Measurements from ENCODE around the gene VILL. TPM values are rescaled to one million over a fixed set of nuclear protein-coding genes. Genes with fewer than 3 reads are reported as not detected.
"Not testable (repeated sequence)": the region's sequence is repeated elsewhere in the genome, so short reads cannot be mapped to it uniquely, and the experiment has no call there.

Gene VILL
- polyA plus RNA-seq, 1 donor: 9.9 TPM

DNA sequence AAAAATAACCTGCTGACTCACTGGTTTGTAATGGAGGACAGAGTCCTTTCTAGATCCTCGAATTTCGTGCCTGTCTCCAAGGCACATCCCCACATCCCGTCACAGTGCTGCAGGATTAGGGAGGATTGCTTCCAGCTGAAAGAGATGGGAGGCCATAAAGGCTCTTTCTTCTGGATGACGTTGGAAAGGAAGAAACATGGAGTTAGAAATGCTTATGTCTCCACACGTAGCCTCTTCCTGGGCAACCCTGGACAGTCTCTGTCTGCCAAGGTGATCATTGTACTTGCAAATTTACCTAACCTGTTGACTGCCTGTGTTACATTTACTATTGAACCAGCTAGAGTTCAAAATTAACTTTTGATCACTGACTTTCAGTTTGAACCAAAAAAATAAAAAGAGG, 27.6 kb upstream of the VILL start:
- no peak for DNase-seq

DNA sequence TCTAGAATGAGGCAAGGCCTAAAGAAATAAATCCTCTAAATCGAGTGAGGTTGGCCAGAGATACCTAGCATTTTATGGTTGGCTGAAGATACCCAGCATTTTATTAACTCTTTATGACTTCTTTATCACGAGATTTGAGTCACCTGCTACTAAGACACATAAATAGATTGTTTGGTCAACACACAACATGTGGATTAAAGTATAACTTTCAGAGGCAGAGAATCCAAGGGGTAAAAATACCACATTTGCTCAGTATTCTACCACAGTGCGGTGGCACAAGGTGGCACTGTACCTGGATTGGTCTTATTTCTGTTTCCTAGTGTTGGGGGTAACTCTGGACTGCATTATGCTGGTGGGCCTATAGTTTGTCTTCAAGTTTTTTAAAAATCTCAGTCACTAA, 27.0 kb upstream of the VILL start:
- DNase-seq: no peak

DNA sequence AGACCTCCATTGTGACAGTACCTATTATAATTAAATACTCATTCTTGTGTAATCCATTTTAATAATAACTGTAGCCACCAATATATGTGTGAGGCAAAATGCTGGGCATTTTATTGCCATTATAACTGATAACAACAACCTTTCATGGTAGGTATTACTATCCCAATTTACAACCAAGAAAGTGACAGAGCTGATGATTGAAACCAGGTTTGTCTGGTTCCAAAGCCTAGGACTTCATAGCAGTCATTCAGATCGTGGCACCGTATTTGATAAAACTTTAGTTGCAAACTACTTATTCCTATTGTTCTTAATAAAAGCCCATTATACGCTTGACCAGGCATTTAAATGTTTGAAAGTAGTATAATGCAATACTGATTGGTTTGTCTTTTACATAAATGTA, 26.4 kb upstream of the VILL start:
- no peak for DNase-seq

DNA sequence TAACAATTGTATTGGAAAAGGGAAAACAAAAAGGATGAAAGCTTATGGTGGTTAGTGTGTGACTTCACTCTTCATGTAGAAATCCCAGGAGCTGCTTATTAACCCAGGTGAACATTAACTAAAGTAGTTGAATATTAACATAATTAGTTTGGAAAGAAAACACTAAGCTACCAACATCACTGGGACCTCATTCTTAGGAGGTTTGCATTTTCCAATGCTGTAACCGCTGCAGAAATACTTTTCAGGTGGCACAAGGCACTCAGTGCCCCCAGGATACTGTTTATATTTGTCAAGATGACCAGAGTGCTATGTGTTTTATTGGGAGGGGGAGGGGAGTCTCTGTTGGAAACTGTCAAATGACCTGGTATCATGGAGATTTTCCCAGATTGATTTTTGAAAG, 25.9 kb upstream of the VILL start:
- DNase-seq: peak; percentile 78

DNA sequence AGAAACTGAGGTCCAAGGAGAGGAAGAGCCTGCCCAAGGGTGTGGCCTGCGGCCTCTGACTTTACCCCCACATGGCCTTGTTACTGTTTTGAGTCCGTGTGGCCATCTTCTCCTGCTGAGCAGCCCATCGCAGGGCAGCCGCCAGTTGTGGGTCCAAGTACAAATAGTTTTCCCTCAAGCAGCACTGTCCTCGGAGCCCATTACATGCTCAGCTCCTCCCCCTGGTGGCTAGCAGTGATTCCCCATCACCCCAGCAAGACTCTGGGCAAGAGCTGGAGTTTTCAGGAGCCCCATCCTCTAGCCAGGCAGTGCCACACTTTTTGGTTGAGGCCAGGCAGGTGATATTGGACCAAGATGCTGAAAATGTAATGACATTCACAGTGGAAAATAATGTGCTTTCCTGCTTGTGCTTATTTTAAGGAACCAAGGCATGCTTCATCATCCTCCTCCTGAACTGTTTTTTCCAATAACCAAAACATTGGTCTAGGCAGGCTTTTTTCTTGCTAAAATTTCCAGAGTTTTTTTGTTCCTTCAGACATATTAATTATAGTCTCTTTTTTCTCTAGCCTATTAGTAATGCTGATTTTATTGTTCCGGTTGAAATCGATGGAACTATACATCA, 23.2 kb upstream of the VILL start:
- no peak for DNase-seq

DNA sequence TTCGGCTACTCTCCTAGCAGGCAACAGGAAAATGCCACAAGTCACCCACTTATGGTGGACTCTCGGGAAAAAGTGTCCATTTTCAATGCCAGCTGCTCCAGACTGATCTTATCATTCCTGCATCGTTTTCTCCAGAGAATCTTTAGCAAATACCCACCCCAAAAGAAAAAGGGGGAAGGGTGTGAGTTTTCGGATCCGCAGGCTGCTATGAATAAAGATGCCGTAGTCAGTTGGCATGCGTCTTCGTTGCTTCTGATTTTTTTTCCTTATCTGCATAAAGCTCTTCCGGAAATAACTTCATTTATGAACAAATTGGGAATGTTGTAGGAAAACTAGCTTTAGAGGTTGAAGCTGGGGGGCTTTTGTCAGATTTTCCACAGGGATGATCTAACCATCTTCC, 22.4 kb upstream of the VILL start:
- DNase-seq: no peak

DNA sequence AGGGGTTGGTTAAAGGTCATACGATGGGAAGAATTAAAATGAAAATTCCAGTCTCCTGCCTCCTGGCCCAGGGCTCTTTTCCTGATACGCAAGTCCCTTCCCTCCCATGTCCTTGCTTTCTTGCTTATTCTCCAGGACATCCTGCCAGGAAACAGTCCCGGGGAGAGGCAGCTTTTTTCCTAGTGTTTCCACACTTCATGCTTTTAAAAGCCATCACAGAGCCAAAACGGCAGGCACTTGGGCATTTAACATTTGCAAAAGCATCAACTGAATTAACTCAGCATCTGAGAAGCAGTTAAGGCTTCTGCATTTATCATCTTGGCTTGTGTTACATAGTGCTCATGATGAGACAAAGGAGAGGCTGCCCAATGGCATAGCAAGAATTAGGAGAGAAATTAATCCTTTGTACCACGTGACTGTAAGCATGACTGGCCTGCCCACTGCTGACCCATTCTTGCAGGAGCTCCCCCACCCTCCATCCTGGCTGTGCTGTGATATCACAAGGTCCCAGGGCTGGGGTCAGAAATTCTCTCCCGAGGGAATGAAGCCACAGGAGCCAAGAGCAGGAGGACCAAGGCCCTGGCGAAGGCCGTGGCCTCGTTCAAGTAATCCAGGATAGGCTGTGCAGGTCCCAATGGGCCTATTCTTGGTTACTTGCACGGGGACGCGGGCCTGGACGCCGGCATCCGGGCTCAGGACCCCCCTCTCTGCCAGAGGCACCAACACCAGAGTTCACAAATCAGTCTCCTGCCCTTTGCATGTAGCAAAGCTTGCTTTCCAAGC, 21.6 kb upstream of the VILL start:
- DNase-seq: no peak

DNA sequence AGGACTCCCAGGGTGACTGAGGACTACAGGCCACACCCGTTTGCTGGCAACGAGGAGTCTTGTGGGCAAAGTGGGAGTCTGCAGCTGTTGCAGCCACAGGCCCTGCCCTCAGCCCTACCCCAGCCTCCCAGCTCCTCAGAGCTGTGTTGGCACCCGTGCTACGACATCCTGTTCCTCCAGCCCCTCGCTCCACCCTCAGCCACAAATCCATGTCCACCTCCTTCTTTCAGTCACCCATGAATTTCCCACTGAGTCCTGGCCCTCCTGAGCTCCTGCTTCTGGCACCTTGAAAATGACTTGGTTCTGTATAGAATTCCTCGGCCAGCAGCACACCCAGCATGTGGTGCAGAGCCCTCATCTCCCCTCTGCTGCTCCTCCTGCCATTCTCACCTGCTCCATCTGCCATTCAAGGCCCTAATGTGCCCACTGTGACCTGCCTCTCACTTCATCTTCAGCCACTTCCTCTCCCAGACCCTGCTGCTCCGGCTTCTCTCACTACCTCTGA, 20.9 kb upstream of the VILL start:
- no peak for DNase-seq

DNA sequence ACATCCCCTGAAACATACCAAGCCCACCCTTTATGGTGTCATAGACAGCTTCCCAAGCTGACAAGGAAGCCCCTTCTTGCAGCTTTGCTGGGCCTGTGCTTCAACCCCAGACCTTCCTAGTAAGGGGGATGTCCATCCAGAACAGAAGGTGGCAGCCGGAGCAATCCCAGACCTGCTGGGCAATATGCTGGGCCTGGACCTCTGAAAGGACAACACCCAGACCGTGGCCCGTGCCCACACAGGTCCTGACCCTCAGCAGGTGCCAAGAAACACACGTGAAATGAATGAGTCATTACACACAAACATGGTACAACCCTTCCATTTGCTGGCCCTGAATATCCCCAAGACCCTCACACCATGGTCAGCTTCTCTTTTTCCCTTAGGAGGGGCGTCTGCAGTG, 19.8 kb upstream of the VILL start:
- DNase-seq: no peak

DNA sequence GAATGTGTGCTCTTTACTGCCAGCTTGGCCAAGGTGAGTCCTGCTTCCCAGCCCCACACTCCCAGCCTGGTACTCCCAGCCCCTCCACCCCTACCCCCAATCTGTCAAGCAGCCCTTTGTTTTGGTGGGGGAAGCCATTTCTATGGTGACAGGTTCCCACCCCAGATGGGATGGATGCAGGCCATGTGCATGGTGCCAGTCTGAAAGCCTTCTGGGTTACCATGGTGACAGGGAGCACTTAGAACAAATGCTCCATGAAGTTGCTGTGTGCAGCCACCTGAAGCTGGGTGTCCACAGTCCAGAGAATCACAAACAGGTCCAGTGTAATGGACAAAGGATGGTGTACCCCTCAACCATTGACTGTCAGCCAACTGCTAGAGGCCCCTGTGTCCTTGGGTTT, 19.1 kb upstream of the VILL start:
- no peak for DNase-seq

DNA sequence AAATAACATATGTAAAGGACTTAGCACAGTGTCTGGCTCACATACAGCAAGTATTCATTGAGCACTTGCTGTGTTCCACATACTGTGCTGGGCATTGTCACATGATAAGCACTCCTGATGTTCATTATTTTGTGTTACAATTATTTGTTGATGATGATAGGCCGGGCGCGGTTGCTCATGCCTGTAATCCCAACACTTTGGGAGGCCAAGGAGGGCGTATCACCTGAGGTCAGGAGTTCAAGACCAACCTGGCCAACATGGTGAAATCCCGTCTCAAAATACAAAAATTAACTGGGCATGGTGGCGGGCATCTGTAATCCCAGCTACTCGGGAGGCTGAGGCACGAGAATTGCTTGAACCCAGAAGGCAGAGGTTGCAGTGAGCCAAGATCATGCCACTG, 18.5 kb upstream of the VILL start:
- DNase-seq: not testable (repeated sequence)

DNA sequence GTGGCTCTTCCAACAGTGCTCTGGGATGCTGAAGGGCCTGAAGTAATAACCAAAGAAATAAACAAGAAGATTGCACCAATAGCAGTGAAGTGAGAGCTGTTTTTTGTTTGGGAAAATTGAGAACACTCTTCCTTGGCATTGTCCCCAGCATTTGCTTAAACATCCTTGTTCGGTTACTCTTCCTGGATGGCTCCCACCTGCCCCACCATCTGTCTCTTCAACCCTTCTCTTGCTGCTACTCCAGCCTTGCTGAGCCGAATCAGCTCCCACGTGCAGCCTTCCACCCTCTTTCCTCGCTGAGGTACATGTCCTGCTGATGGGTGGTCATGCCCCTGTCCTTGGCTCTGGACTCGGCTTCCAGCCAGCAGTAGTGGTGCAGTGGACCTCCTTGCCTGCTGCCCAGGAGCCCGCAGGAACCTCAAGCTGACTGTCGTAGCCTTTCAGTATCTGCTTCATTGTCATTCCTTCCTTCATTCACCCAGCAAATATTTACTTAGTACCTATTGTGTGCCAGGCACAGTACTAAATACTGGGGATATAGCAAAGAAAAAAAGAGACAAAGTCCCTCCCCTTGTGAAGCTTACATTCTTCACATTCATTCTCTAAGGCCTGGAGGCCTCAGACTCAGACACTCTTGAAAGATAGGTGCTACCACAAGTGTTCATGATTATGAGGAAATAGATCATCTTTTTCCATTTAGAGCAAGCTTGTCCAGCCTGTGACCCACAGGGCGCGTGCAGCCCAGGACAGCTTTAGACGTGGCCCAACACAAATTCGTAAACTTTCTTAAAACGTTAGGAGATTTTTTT, 17.1 kb upstream of the VILL start:
- no peak for DNase-seq

DNA sequence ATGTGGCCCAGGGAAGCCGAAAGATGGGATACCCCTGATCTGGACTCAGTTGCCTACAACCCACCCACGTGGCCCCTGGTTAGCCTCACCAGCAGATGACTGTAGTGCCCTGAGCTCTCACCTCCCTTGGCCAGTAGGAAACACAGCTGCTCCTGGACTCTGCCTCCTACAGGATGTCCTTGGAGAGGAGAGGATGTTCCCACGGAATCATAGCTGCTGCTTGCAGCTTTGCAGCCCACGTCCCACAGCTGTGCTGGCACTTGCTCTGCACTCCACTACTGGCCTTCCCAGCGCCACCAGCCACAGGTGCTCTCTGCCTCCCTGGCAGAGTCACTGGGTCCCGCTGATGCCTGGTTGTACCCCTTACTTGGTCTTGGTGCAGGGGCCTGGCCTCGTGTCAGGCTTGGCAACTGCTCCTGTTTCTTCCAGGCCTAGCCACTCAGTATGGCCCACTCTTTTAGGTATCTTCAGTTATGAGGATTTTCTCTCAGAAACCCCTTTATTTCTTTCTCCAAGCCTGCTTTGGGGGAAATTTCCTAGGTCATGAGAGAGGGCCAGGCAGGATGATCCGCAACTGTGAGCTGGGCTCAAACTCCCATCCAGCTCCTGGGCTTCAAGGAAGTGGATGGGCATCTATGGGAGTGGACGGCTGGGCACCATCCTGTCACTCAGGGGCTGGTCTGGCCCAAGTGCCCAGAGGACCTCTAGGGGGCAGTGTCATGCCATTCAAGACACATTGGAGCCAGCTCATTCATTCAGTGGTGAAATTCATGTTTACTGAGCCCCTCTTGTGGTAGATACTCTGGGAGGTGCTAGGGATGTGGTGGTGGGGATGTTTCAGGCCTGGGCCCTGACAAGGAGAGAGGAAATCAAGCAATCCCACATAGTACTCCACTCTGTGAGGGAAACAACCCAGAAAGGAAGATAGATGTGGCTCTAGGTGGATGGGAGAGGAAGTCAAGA, 16.2 kb upstream of the VILL start:
- DNase-seq: no peak

DNA sequence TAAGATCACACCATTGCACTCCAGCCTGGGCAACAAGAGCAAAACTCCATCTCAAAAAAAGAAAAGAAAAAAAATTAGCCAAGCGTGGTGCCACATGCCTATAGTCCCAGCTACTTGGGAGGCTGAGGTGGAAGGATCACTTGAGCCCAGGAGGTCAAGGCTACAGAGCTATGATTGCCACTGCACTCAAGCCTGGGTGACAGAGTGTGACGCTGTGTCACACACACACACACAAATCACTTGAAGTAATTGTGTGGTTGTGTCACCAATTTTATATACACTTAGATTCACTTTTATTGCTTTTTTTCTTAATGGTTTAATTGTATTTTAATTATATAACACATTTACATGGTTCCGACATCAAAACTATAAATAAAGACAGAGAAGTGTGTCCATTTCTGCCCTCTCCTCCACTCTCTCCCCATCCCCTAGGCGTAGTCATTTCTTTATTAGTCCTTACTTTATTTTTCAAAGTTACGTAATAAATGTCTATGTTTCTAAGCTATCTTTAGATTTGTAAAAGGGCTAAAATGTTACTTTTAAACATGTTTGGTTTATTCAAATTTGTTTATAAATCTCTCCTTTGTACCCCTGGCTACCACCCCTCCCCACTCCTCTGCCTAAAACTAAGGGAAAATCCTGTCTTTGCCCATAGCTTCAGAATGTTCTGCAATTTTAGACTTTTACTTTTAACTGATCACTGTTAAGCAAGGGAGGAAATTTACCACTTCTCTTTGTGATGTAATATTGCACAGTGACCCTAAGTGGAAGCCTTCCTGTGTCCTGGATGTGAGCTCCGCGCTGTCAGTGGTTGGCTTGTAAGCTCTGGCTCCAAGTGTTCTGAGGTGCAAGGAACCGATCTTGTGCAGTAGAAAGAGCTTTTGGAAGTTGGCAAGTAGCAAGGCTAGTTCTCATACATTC, 10.8 kb upstream of the VILL start:
- DNase-seq: no peak

DNA sequence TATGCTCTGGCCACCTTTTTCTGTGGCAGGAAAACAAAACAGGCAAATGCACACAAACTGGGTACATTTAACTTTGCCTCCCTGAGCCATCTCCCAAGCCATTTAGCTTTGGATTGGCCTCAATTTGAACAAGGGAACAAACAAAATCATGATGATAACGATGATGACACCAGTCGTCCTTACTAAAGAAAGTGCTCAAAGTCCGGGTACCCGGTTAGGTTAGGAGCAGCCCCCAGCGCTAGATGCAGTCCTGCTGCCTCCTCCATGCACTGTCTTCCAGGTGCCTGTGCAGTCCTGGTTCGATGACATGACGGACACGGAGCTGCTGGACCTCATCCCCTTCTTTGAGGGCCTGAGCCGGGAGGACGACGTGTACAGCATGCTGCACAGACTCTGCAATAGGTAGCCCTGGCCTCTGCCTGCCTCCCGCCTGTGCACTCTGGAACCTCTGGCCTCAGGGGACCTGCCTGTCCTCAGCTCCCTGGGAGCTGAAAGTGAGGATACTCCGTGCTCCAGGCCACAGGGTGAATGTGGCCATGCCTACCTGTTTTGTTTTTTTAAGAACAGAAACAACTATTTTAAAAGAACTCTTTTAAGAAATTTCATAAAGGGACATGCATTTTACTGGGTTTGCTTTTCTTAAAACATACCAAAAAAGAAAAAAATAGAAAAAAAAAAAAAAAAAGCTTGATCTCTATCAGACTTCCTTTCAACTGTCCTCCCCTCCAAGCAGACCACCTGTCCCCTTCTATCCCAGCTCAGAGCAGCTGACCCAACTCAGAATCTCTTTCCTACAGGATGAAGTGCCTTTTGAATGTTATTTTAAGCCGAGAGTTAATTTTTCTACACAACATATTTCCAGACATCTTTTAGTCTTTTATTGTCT, 9.9 kb upstream of the VILL start:
- no peak for DNase-seq

DNA sequence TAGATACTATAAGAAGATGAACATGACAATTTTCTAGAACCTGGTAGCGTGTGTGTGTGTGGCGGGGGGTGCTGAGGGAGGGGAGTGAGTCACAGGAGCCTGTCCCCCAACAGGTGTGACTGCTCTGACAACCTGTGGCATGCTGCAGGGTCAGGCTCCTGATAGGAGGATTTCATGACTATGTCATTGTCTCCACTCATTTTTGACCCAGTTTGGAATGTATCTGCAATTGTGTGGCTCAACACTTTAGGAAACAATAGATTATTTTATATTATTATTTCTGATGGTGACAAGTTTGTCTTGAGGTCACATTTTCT, 9.3 kb upstream of the VILL start:
- DNase-seq: no peak

DNA sequence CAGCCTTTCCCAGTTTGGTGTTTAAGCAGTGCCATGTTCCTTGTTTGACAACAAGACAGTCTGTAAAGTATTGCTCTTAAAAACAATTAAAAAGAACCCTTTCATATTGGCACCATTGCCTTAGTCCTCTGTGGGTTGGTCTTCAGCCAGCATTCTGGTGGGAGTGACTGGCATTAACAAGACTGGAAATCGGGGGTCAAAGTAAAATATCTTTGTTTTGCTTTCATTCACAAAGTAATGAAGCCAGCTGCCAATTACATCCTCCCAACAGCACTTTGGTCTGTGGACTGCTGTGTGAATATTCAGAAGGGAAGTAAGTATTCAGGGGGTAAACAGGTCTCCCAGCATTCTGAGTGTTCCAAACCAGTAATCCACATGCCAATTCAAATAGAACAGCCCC, 8.3 kb upstream of the VILL start:
- DNase-seq: no peak

DNA sequence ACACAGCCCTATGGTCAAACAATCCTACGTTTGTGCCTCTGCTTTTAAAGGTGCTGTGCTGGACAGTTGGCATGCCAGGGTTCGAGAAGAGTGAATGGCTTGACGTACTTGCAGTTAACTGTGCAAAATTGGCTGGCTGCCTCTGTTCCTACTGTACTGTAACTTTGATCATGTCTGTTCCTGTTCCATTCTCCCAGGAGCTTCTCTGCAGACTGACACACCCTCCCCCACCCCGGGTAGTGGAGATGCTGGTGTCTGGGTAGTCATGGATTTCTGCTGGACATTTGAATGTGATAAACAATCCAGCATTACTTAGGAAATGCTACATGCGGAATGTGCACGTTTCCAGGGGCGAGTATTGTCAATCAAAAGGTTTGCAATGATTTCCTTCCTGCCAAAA, 6.5 kb upstream of the VILL start:
- DNase-seq: no peak

DNA sequence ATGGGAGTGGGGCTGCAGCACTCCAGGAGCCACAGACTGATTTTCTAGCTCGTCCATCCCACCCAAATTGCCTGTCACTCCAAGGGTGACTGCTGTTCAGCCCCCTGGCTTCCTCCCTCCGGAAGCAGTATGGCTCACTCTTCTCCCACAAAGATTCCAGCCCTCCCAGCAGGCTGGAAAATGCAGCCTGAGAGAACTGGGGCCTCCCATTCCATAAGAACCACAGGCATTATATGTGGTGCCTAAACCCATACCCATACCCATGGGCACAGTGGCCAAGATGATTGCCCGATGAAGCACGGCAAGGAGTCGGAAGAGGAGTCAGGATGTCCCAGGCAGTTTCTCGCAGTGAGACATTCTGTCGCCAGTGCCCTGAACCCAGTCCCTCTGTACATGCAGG, 6.0 kb upstream of the VILL start:
- DNase-seq: no peak

Measured in left kidney (tissue), 2 donors.